CD4-positive, alpha-beta memory T cell (primary cell): Measurements from ENCODE around the gene PRLHR. TPM values are rescaled to one million over a fixed set of nuclear protein-coding genes. Genes with fewer than 3 reads are reported as not detected.
"Not testable (repeated sequence)": the region's sequence is repeated elsewhere in the genome, so short reads cannot be mapped to it uniquely, and the experiment has no call there.

ENCODE experiments used
- CTCF ChIA-PET: fragments of 350-600 bp; sonication (Branson Sonifier 250); formaldehyde crosslinking; loops from one replicate; lab custom pipeline; 2021; ENCODE audit warnings: inconsistent platforms; ENCODE audit not compliant: partially characterized antibody; lab: Charles Lee
- POLR2A ChIA-PET: fragments of 350-600 bp; sonication (Branson Sonifier 250); formaldehyde crosslinking; loops from one replicate; lab custom pipeline; 2021; ENCODE audit not compliant: partially characterized antibody; lab: Charles Lee
- DNase-seq, 5 donors: peaks; one replicate each; pipeline versions ENCODE4 v3.0.0 to v3.0.0-alpha.2; 2020 to 2022; ENCODE audit warnings: mixed read lengths in 1 of 5
- H3K27ac ChIP-seq: one replicate; pipeline ENCODE4 v1.7.0; 2013; ENCODE audit warnings: low read depth, low read length
- H3K27me3 ChIP-seq: 2 replicates; pipeline ENCODE4 v1.7.0; 2013; ENCODE audit warnings: mild to moderate bottlenecking, low read length, moderate library complexity; ENCODE audit not compliant: insufficient read depth
- H3K36me3 ChIP-seq: 2 replicates; pipeline ENCODE4 v1.7.0; 2013; ENCODE audit warnings: mild to moderate bottlenecking, low read length, moderate library complexity; ENCODE audit not compliant: insufficient read depth
- H3K4me1 ChIP-seq: 2 replicates; pipeline ENCODE4 v1.7.0; 2013; ENCODE audit warnings: mild to moderate bottlenecking, low read length, moderate library complexity; ENCODE audit not compliant: insufficient read depth
- H3K4me3 ChIP-seq, 2 donors: one replicate each; pipeline ENCODE4 v1.7.0; 2013; ENCODE audit warnings: low read length in 2 of 2, mild to moderate bottlenecking in 1 of 2
- H3K9me3 ChIP-seq, 2 donors: one replicate each; pipeline ENCODE4 v1.7.0; 2013; ENCODE audit warnings: low read length in 2 of 2, control low read depth in 1 of 2; ENCODE audit not compliant: control insufficient read depth in 1 of 2
- H3K27ac Mint-ChIP-seq, 7 donors: one replicate each; pipeline ENCODE4 v1.8.0; 2020 to 2021; ENCODE audit warnings: mixed read lengths in 7 of 7, mild to moderate bottlenecking in 6 of 7, inconsistent platforms in 3 of 7, moderate library complexity in 3 of 7
- H3K27me3 Mint-ChIP-seq, 2 donors: one replicate each; pipeline ENCODE4 v1.8.0; 2020 to 2021; ENCODE audit warnings: mixed read lengths in 2 of 2
- H3K36me3 Mint-ChIP-seq, 2 donors: one replicate each; pipeline ENCODE4 v1.8.0; 2020 to 2021; ENCODE audit warnings: mixed read lengths in 2 of 2, inconsistent platforms in 1 of 2, mild to moderate bottlenecking in 1 of 2
- H3K4me1 Mint-ChIP-seq, 4 donors: one replicate each; pipeline ENCODE4 v1.8.0; 2020 to 2021; ENCODE audit warnings: mixed read lengths in 4 of 4, mild to moderate bottlenecking in 1 of 4
- H3K4me3 Mint-ChIP-seq, 8 donors: one replicate each; pipeline ENCODE4 v1.8.0; 2020 to 2021; ENCODE audit warnings: mixed read lengths in 8 of 8, mild to moderate bottlenecking in 7 of 8, moderate library complexity in 6 of 8, inconsistent platforms in 3 of 8
- H3K9me3 Mint-ChIP-seq, 8 donors: one replicate each; pipeline ENCODE4 v1.8.0; 2020 to 2021; ENCODE audit warnings: mixed read lengths in 8 of 8, mild to moderate bottlenecking in 5 of 8, inconsistent platforms in 3 of 8, moderate library complexity in 1 of 8
- intact Hi-C: fragments of 100-400 bp; cut with micrococcal nuclease; formaldehyde crosslinking; loops from one replicate; pipeline ENCODE4 v1.15.1; 2023
- polyA plus RNA-seq, 2 donors: library from polyadenylated mRNA; unstranded; fragments of 300-500 nt; fragmentation: Illumina TruSeq; gene quantifications; one replicate each; pipeline ENCODE4 v1.2.3, GENCODE V29; 2021
- total RNA-seq, 2 experiments: library from RNA; stranded (reverse); gene quantifications; one replicate each; pipeline ENCODE4 v1.2.3, GENCODE V29; 2021

The PRLHR gene
- total and polyA plus RNA-seq, 4 experiments from 2014 or later, result not detected

GRCh38 chr10:118626953-118627352 is 31.5 kb upstream of the PRLHR start:
- Mint-ChIP-seq H3K27me3 (peaks cover 4 to 19% of the 10 kb centered on the region in 2 donors), H3K4me3 (no peak overlapping the region), H3K27ac (no peak overlapping the region), H3K36me3 (no peaks in the 10 kb centered on the region), H3K4me1 (peaks cover 0 to 2% (median 1%) of the 10 kb centered on the region in 4 donors), H3K9me3 (peaks cover 0 to 2% (median 0%) of the 10 kb centered on the region in 8 donors)
- H3K9me3 ChIP-seq, result no peaks in the 10 kb centered on the region
- ChIA-PET POLR2A (interaction anchor here (0.5 to 1.5 kb wide), 2 partner anchors 25 to 428 kb away, joined by 3 read pairs; no protein-coding TSS in a partner anchor), CTCF (interaction anchor here (0.7 to 2.1 kb wide), 4 partner anchors 10 to 93 kb away, joined by 3 to 9 read pairs (median 3); no protein-coding TSS in a partner anchor)
- no peak overlapping the region for H3K27ac ChIP-seq
- H3K4me3 ChIP-seq, result no peak overlapping the region
- no peaks in the 10 kb centered on the region for H3K27me3 ChIP-seq
- DNase-seq, result no peak
- intact Hi-C loops, result no loop called here
- H3K36me3 ChIP-seq, result no peaks in the 10 kb centered on the region
- peaks cover 3% of the 10 kb centered on the region for H3K4me1 ChIP-seq

GRCh38 chr10:118625504-118625903 is 30.1 kb upstream of the PRLHR start:
- Histone ChIP-seq H3K4me1 (peaks cover 12% of the 10 kb centered on the region), H3K27ac (no peak overlapping the region), H3K4me3 (no peak overlapping the region), H3K9me3 (no peaks in the 10 kb centered on the region), H3K36me3 (no peaks in the 10 kb centered on the region), H3K27me3 (no peaks in the 10 kb centered on the region)
- peaks cover 9 to 14% (median 10%) of the 10 kb centered on the region in 4 donors for H3K4me1 Mint-ChIP-seq
- H3K36me3 Mint-ChIP-seq, result no peaks in the 10 kb centered on the region
- ChIA-PET POLR2A (no interaction called here), CTCF (no interaction called here)
- peaks cover 9 to 16% of the 10 kb centered on the region in 2 donors for H3K27me3 Mint-ChIP-seq
- peaks cover 0 to 2% (median 0%) of the 10 kb centered on the region in 8 donors for H3K9me3 Mint-ChIP-seq
- intact Hi-C loops, result no loop called here
- H3K27ac Mint-ChIP-seq, result no peak overlapping the region
- no peak overlapping the region for H3K4me3 Mint-ChIP-seq
- no peak for DNase-seq

- H3K27me3 Mint-ChIP-seq, result peaks cover 12 to 13% of the 10 kb centered on the region in 2 donors
- no peak for DNase-seq
- peaks cover 12% of the 10 kb centered on the region for H3K4me1 ChIP-seq
- no peaks in the 10 kb centered on the region for H3K9me3 ChIP-seq
- H3K9me3 Mint-ChIP-seq, result peaks cover 0 to 2% (median 0%) of the 10 kb centered on the region in 8 donors
- intact Hi-C loops, result no loop called here
- peaks cover 9 to 14% (median 11%) of the 10 kb centered on the region in 4 donors for H3K4me1 Mint-ChIP-seq
- CTCF ChIA-PET, result no interaction called here
- H3K36me3 Mint-ChIP-seq, result no peaks in the 10 kb centered on the region
- H3K27ac ChIP-seq, result no peak overlapping the region
- H3K4me3 Mint-ChIP-seq, result no peak overlapping the region
- POLR2A ChIA-PET, result no interaction called here
- no peaks in the 10 kb centered on the region for H3K27me3 ChIP-seq
- no peak overlapping the region for H3K4me3 ChIP-seq
- H3K36me3 ChIP-seq, result no peaks in the 10 kb centered on the region
- H3K27ac Mint-ChIP-seq, result no peak overlapping the region
These were observed 29.3 kb upstream of the PRLHR start for GRCh38 chr10:118624747-118625146.

GRCh38 chr10:118621304-118621942 is 26.0 kb upstream of the PRLHR start:
- Histone ChIP-seq H3K9me3 (no peaks in the 10 kb centered on the region), H3K36me3 (no peaks in the 10 kb centered on the region), H3K27ac (no peak overlapping the region), H3K27me3 (no peaks in the 10 kb centered on the region), H3K4me3 (no peak overlapping the region), H3K4me1 (peaks cover 12% of the 10 kb centered on the region)
- Mint-ChIP-seq H3K36me3 (no peaks in the 10 kb centered on the region), H3K4me3 (peak overlapping the region in 7 of 8 donors; percentile 5 to 63 (median 52)), H3K27me3 (peaks cover 11% of the 10 kb centered on the region in 2 donors), H3K4me1 (peaks cover 9 to 14% (median 11%) of the 10 kb centered on the region in 4 donors), H3K27ac (peak overlapping the region in 4 of 7 donors; percentile 6 to 75 (median 42)), H3K9me3 (peaks cover 0 to 1% (median 0%) of the 10 kb centered on the region in 8 donors)
- ChIA-PET CTCF (interaction anchor here (0.7 to 1.1 kb wide), 3 partner anchors 98 to 162 kb away, joined by 3 to 4 read pairs (median 3); no protein-coding TSS in a partner anchor), POLR2A (no interaction called here)
- intact Hi-C loops, result no loop called here
- DNase-seq, result peak in 4 of 5 donors; percentile 16 to 29 (median 23)

- H3K4me3 ChIP-seq, H3K27me3 ChIP-seq, H3K27me3 Mint-ChIP-seq, CTCF ChIA-PET, DNase-seq, H3K36me3 ChIP-seq, H3K27ac ChIP-seq, H3K27ac Mint-ChIP-seq, H3K4me1 Mint-ChIP-seq, H3K9me3 ChIP-seq, H3K4me1 ChIP-seq, POLR2A ChIA-PET, intact Hi-C loops, H3K4me3 Mint-ChIP-seq, H3K36me3 Mint-ChIP-seq: not testable (repeated sequence)
- H3K9me3 Mint-ChIP-seq, result peaks cover 0 to 10% (median 4%) of the 10 kb centered on the region in 8 donors
These were observed 18.4 kb upstream of the PRLHR start for GRCh38 chr10:118613863-118614262.

GRCh38 chr10:118610577-118610976 is 15.1 kb upstream of the PRLHR start:
- CTCF ChIA-PET, result no interaction called here
- no peaks in the 10 kb centered on the region for H3K36me3 Mint-ChIP-seq
- H3K4me1 ChIP-seq, result no peaks in the 10 kb centered on the region
- H3K9me3 ChIP-seq, result peaks cover 0 to 8% of the 10 kb centered on the region in 2 donors
- H3K27ac ChIP-seq, result no peak overlapping the region
- no peak overlapping the region for H3K4me3 Mint-ChIP-seq
- no peaks in the 10 kb centered on the region for H3K4me1 Mint-ChIP-seq
- intact Hi-C loops, result no loop called here
- no peak for DNase-seq
- H3K27me3 ChIP-seq, result no peaks in the 10 kb centered on the region
- no peaks in the 10 kb centered on the region for H3K36me3 ChIP-seq
- peaks cover 0 to 16% (median 10%) of the 10 kb centered on the region in 8 donors for H3K9me3 Mint-ChIP-seq
- peaks cover 0 to 5% of the 10 kb centered on the region in 2 donors for H3K27me3 Mint-ChIP-seq
- H3K4me3 ChIP-seq, result no peak overlapping the region
- POLR2A ChIA-PET, result no interaction called here
- H3K27ac Mint-ChIP-seq, result no peak overlapping the region

GRCh38 chr10:118607768-118608354 is 12.4 kb upstream of the PRLHR start:
- Histone ChIP-seq H3K36me3 (no peaks in the 10 kb centered on the region), H3K27me3 (no peaks in the 10 kb centered on the region), H3K4me3 (no peak overlapping the region), H3K9me3 (peaks cover 0 to 8% of the 10 kb centered on the region in 2 donors), H3K4me1 (no peaks in the 10 kb centered on the region), H3K27ac (no peak overlapping the region)
- Mint-ChIP-seq H3K9me3 (peaks cover 0 to 16% (median 10%) of the 10 kb centered on the region in 8 donors), H3K27me3 (peaks cover 0 to 3% of the 10 kb centered on the region in 2 donors), H3K4me1 (no peaks in the 10 kb centered on the region), H3K27ac (no peak overlapping the region), H3K36me3 (no peaks in the 10 kb centered on the region), H3K4me3 (no peak overlapping the region)
- DNase-seq, result no peak
- intact Hi-C loops, result no loop called here
- ChIA-PET POLR2A (no interaction called here), CTCF (interaction anchor here (0.5 kb wide), 1 partner anchor 198 kb away, joined by 3 read pairs; no protein-coding TSS in a partner anchor)
